ENCODE measurements around the gene UTY.
"Not testable (repeated sequence)": the region's sequence is repeated elsewhere in the genome, so short reads cannot be mapped to it uniquely, and the experiment has no call there.

The UTY gene

DNA sequence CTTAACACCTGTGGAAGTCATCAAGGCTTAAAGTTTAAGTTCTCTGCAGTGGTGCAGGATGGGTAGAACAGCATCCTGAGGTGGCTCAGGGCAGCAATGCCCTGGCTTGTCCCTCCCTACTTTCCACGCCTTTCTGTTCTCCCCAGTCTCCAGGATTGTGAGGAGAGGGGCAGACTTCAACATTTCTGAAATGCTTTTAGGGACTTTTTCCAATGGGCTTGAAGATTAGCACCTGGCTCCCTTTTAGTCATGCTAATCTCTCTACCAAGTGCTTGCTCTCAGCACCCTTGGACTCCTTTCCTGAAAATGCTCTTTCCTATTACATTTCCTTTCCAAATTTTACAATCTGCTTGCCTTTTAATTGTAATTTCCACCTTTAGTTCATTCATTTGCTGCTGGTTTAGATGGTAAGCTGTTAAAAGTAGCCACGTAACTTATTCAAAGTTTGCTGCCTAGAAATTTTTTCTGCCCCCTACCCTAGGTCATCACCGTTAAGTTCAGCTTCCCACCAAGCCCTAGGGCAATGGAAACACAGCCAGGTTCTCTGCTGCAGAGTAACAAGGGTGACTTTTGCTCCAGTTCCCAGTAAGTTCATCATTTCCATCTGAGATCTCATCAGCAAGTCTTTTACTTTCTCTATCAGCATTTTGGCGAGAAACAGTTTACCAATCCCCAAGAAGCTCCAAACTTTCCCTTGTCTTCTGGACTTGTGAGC, 183.5 kb downstream of the UTY start:
- DNase-seq (ENCODE audit: low spot score), result no peak

DNA sequence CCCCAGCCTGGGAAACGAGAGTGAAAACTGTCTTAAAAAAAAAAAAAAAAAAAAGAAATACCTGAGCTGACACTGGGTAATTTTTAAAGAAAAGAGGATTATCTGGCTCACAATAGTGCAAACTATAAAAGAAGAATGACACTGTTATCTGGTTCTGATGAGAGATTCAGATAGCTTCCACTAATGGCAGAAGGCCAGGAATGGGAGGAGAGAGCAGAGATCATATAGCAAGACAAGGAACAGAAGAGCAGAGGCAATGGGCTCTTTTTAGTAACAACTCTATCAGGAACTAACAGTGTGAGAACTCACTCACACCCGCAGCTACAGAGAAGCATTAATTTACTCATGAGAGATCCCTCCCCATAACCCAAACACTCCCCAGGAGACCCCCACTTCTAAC, 184.8 kb downstream of the UTY start:
- no peak for DNase-seq (ENCODE audit: low spot score)

DNA sequence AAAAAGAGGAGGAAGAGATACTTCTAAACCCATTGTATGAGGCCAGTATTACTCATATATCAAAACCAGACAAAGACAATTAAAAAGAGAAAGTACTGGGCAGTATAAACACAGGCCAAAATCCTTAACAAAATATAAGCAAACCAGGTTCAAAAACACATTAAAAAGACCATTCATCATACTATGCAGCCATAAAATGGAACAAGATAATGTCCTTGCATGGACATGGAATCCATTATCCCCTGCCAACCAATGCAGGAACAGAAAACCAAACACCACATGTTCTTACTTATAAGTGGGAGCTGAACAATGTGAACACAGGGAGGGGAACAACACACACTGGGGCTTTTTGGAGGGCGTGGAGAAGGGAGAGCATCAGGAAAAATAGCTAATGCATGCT, 188.6 kb downstream of the UTY start:
- no peak for DNase-seq (ENCODE audit: low spot score)

DNA sequence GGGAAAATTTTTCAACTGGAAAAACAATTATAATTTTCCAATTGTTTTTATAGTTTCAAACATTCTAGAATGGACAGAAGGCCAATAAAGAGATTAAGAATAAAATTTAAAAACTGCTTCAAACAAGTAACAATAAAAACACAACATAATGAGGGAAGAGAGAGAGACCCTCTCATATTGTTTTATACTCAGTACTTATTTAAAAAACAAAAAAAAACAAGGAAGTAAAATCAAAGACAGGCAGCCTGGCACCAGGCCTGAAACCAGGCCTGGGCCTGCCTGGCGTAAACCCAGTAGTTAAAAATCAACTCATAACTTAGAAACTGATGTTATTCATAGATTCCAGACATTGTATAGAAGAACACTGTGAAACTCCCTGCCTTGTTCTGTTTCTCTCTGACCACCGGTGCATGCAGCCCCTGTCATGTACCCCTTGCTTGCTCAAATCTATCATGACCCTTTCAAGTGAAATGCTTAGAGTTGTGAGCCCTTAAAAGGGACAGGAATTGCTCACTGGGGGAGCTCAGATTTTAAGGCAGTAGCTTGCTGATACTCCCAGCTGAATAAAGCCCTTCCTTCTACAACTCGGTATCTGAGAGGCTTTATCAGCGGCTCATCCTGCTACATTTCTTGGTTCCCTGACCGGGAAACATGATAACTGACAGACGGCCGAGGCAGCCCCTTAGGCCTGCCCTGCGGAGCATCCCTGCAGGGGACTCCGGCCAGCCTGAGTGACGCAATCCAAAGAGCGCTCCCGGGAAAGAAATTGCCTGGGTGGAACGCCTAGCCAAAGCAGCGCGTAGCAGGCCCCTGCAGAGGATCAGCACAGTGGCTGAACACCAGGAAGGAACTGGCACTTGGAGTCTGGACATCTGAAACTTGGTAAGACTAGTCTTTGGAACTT, 197.4 kb downstream of the UTY start:
- not testable (repeated sequence) for DNase-seq (ENCODE audit: low spot score)

DNA sequence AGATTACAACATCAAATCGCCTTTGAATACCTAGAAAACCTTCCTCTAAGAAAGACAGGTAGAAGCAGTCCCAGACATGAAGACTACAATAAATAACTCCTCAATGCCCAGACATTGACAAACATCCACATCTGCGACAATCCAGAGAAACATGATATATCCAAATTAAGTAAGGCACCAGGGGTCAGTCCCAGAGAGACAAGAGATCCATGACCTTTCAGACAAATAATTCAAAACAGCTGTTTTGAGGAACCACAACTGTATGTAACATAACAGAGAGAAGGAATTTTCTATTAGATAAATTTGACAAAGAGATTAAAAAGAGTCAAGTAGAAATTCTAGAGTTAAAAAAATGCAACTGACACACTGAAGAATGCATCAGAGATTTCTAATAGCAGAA, 200.3 kb downstream of the UTY start:
- no peak for DNase-seq (ENCODE audit: low spot score)

DNA sequence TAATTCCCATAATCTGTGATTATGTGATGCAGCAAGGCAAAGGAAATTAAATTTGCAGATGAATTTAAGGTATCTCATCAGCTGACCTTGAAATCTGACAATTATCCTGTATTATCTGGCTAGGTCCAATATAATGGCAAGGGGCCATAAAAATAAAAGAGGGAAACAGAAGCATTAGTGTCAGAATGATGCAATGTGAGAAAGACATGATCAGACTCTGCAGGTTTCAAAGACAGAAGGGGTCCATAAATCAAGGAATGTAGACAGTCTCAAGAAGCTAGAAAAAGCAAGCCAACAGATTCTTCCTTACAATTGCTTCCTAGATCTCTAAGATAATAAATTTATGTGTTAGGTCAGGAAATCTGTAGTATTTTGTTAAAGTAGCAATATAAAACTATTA, 208.1 kb downstream of the UTY start:
- DNase-seq (ENCODE audit: low spot score), result no peak

DNA sequence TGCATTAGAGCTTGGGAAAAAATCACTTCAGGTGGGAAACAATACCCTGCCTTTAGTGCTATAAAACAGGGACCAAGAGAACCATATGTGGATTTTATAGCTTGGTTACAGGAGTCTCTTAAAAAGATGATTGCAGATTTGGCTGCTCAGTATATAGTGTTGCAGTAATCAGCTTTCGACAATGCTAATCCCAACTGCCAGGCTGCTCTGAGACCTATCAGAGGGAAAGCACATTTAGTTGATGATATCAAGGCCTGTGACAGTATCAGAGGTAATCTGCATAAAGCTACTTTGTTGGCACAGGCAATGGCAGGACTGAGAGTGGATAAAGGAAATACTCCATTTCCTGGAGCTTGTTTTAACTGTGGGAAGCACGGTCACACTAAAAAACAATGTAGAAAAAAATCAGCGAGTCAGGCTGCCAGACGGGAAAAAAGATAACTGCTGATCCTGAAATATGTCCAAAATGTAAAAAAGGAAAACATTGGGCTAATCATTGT, 225.8 kb downstream of the UTY start:
- DNase-seq (ENCODE audit: low spot score), result not testable (repeated sequence)

DNA sequence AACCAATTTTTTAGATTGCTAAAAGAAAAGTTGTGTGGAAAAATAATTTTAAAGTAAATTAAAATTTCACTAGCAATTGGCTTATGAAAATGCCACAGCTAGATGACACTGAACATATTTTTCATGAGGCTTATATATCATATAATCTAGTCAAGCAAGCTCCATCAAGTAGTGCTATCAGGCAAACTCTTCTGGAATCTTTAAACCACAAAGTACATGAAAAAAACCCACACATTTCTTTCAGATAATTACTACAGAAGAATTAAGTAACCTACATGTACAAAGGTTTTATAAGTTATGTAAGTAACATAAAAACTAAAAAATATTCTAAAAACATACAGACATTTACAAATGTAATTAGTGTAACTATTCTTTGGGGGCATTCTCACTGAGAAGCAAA, 229.4 kb downstream of the UTY start:
- no peak for DNase-seq (ENCODE audit: low spot score)

DNA sequence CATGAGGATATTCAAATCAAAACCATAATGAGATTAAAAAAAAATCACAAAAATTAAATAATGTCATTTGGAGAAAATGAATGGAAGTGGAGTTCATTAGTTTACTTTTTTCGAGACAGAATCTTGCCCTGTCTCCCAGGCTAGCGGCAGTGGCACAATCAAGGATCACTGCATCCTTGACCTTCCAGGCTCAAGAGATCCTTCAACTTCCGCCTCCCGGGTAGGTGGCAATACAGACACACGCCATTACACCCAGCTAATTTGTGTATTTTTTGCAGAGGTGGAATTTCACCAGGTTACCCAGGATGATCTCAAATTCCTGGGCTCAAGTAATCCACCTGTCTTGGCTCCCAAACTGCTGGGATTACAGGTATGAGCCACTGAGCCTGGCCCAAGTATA, 236.1 kb downstream of the UTY start:
- no peak for DNase-seq (ENCODE audit: low spot score)

DNA sequence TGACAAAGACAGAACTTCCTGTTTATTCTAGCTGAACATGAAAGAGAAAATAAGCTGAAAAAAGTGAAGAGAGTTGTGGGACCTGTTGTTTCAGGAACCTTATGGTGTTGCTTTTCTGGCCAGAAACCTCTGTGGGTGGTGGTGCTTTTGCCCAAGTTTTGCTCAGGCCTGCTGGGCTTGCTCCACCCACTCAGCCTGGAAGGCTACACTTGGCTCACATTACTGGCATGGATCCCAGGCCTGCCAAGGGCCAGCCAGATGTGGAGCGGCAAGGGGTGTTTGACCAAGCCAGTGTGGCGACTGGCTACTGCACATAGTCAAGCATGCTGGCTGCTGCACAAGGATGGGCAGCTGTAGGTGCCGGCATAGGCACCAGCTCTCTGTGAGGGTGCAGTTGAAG, 245.9 kb downstream of the UTY start:
- DNase-seq (ENCODE audit: low spot score), result no peak

DNA sequence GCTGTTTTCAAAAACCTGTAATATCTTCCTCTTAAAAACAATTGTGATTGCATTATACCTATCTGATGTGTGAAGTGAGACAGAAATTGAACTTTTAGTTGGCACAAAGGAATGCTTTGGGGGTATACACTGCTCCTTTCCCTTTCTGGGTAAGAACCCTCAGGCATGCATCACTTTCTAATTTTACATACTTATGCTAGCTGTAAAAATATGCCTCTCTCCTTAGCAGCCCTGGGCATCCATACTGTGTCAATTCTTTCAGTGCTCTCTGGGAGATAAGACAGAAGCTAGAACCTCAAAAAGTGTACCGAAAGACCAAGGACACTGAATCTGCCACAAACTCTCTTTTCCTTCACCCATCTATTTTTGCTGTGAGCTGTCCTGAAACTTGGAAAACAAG, 246.7 kb downstream of the UTY start:
- no peak for DNase-seq (ENCODE audit: low spot score)

DNA sequence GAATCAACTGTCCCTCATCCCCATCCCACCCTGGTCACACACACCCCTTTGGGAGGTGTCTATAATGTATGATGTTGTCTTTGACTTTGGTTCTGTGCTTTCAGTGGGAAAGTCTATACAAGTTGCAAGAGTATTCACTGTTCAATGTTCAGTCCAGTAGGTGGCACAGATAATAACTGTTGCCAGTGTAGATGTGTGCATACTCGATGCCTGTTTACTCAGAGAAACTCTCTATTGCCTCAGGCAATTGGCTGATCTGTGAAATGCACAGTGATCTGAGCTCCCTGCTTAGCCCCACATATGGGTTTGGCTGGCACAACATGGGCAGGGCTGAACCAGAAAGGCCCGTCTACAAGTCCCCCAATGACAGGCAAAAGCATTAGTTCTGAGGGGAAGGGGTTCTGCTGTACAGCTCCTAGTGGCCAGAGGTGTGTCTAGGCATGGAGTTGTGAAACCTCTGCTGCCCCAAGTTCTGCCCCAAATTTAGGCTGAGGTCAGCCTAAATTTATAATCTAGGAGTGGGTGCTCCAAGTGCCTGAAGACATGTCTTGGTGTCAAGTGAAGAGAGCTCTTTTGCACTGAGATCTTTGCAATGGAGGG, 252.4 kb downstream of the UTY start:
- DNase-seq (ENCODE audit: low spot score), result no peak

DNA sequence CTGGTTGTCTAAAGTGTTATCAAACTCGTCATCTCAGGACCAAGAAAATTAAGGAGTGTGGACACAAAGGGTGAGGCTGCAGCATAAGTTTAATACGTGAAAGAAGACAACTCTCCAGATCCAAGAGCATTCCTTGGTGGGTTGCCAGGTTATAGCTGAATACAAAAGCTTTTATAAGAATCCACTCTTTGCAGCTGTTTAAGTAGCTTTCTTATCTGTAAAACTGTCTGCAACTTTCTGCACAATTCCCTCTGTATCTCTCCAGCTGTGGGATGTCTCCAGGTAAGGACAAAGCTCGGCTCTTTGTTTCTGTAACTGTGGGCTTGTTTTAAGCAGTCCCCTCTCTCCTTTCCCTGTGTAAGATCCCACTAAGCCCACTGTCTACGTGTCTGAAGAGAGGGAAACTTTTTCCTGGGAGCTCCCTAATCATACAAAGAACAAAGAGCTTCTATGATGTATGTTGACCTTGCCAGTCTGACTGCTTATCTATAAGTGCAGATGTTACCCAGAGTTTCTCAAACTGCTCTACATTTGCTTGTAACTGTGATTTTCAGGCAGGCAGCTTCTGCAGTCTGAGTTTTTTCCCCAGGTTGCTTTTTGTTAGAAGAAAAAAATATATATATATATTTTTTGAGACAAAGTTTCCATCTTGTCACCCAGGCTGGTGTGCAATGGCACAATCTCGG, 268.7 kb downstream of the UTY start:
- no peak for DNase-seq (ENCODE audit: low spot score)

DNA sequence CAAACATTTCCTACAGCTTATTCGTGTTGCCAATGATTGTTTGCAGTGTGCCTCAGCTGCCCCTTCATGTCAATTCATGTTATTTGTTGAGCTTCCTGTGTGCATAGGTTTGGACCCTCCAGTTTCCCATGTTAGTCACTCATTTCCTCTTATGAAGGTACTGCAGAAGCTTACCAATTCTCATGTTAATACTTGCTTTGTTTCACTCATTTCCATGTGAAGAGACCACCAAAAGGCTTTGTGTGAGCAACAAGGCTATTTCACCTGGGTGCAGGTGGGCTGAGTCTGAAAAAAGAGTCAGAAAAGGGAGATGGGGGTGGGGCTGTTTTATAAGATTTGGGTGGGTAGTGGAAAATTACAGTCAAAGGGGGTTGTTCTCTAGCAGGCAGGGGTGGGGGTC, 274.6 kb downstream of the UTY start:
- DNase-seq (ENCODE audit: low spot score), result no peak

Measured in kidney capillary endothelial cell (primary cell).